H1 (cell line): ENCODE results near the gene KPRP. TPM values are rescaled to one million over a fixed set of nuclear protein-coding genes. Genes with fewer than 3 reads are reported as not detected.

Source experiments
- CTCF ChIA-PET: fragments of 300-600 bp; sonication (Branson Sonifier 250); formaldehyde crosslinking; loops from one replicate; lab custom pipeline; 2021; ENCODE audit not compliant: partially characterized antibody; lab: Charles Lee
- POLR2A ChIA-PET: fragments of 300-600 bp; sonication (Branson Sonifier 250); formaldehyde crosslinking; loops from one replicate; lab custom pipeline; 2021; ENCODE audit warnings: inconsistent platforms; ENCODE audit not compliant: partially characterized antibody; lab: Charles Lee
- DNase-seq, 2 experiments: peaks; one replicate each; pipeline versions ENCODE4 v3.0.0 to v3.0.0-alpha.2; 2010 to 2022; ENCODE audit warnings: low spot score in 2 of 2, low read depth in 1 of 2, mixed read lengths in 1 of 2
- FAIRE-seq: peaks from 2 replicates; lab custom pipeline; 2011; peaks lifted over from hg19 to GRCh38; lab: Jason Lieb, UNC
- H2AFZ ChIP-seq: 2 replicates; pipeline ENCODE4 v1.8.1; 2012; ENCODE audit warnings: low read length, inconsistent platforms
- H2AK5ac ChIP-seq: 2 replicates; pipeline ENCODE4 v1.6.1; 2013; ENCODE audit warnings: low read depth, low read length
- H2BK120ac ChIP-seq: replicated peaks from 2 replicates; pipeline ENCODE3; 2013; ENCODE audit warnings: low read depth, low read length, inconsistent platforms
- H2BK12ac ChIP-seq: 2 replicates; pipeline ENCODE4 v1.6.1; 2013; ENCODE audit warnings: low read depth, low read length
- H2BK15ac ChIP-seq: 2 replicates; pipeline ENCODE4 v1.6.1; 2013; ENCODE audit warnings: low read length
- H2BK20ac ChIP-seq: 2 replicates; pipeline ENCODE4 v1.6.1; 2013; ENCODE audit warnings: low read length
- H2BK5ac ChIP-seq: 2 replicates; pipeline ENCODE4 v1.6.1; 2013; ENCODE audit warnings: low read depth, low read length
- H3K14ac ChIP-seq: 2 replicates; pipeline ENCODE4 v1.6.1; 2013; ENCODE audit warnings: inconsistent platforms; ENCODE audit not compliant: insufficient read length
- H3K18ac ChIP-seq: 2 replicates; pipeline ENCODE4 v1.6.1; 2013; ENCODE audit warnings: low read length; ENCODE audit errors: extremely low read depth
- H3K23ac ChIP-seq: 2 replicates; pipeline ENCODE4 v1.6.1; 2013; ENCODE audit warnings: inconsistent platforms; ENCODE audit not compliant: insufficient read length
- H3K23me2 ChIP-seq: 2 replicates; pipeline ENCODE4 v1.6.1; 2013; ENCODE audit warnings: low read depth, low read length
- H3K27ac ChIP-seq: 2 replicates; pipeline ENCODE4 v1.6.1; 2011; ENCODE audit warnings: low read depth, low read length, inconsistent platforms
- H3K27me3 ChIP-seq, 4 experiments: replicated peaks in 1 of 4; 1 replicate in 1 of 4; 2 replicates in 3 of 4; pipeline versions ENCODE4 v1.6.1 to v1.8.1; 2011 to 2013; ENCODE audit warnings: low read length in 3 of 4, mild to moderate bottlenecking in 3 of 4, inconsistent platforms in 2 of 4, mixed read lengths in 2 of 4, moderate library complexity in 1 of 4; ENCODE audit not compliant: control insufficient read depth in 3 of 4, insufficient read depth in 3 of 4; ENCODE audit errors: extremely low read depth in 1 of 4
- H3K36me3 ChIP-seq, 4 experiments: 2 replicates each; pipeline versions ENCODE4 v1.6.1 to v1.8.1; 2011 to 2013; ENCODE audit warnings: mild to moderate bottlenecking in 4 of 4, low read length in 3 of 4, moderate library complexity in 2 of 4, control low read depth in 1 of 4, inconsistent platforms in 1 of 4; ENCODE audit not compliant: insufficient read depth in 4 of 4, control insufficient read depth in 2 of 4
- H3K4ac ChIP-seq: replicated peaks from 2 replicates; pipeline ENCODE3; 2013; ENCODE audit warnings: low read length, low read depth, mixed read lengths, inconsistent platforms; ENCODE audit not compliant: insufficient read length
- H3K4me1 ChIP-seq, 4 experiments: replicated peaks in 1 of 4; 1 replicate in 1 of 4; 2 replicates in 3 of 4; pipeline versions ENCODE4 v1.6.1 to v1.8.1; 2011 to 2013; ENCODE audit warnings: low read length in 3 of 4, inconsistent platforms in 2 of 4, mixed read lengths in 1 of 4; ENCODE audit not compliant: insufficient read depth in 4 of 4, control insufficient read depth in 3 of 4
- H3K4me2 ChIP-seq, 2 experiments: 2 replicates each; pipeline versions ENCODE4 v1.6.1 to v1.8.1; 2011 to 2013; ENCODE audit warnings: low read depth in 2 of 2, low read length in 2 of 2, control low read depth in 1 of 2, inconsistent platforms in 1 of 2, mild to moderate bottlenecking in 1 of 2; ENCODE audit not compliant: insufficient read depth in 1 of 2
- H3K4me3 ChIP-seq, 4 experiments: fragments of 200-600, 300-600 bp in 1 of 4; sonication (generic), shearing (Covaris generic), sonication (Bioruptor Twin) in 1 of 4; 2 replicates each; pipeline versions ENCODE4 v1.5.1 to v1.8.1; 2011 to 2016; ENCODE audit warnings: low read length in 4 of 4, low read depth in 3 of 4, control low read depth in 2 of 4, inconsistent platforms in 2 of 4, mild to moderate bottlenecking in 2 of 4, mixed read lengths in 1 of 4, moderate library complexity in 1 of 4; ENCODE audit not compliant: insufficient read depth in 2 of 4; ENCODE audit errors: extremely low read depth in 1 of 4
- H3K56ac ChIP-seq: replicated peaks from 2 replicates; pipeline ENCODE3; 2013; ENCODE audit warnings: low read depth, mild to moderate bottlenecking, mixed read lengths, low read length, inconsistent platforms; ENCODE audit not compliant: insufficient read length
- H3K79me1 ChIP-seq: 2 replicates; pipeline ENCODE4 v1.6.1; 2013; ENCODE audit warnings: low read depth, low read length, control low read depth
- H3K79me2 ChIP-seq, 2 experiments: 2 replicates each; pipeline versions ENCODE4 v1.6.1 to v1.8.1; 2012 to 2013; ENCODE audit warnings: low read length in 2 of 2, mild to moderate bottlenecking in 2 of 2, inconsistent platforms in 1 of 2; ENCODE audit not compliant: insufficient read depth in 2 of 2, control insufficient read depth in 1 of 2
- H3K9ac ChIP-seq, 4 experiments: replicated peaks in 1 of 4; 1 replicate in 1 of 4; 2 replicates in 3 of 4; pipeline versions ENCODE4 v1.6.1 to v1.8.1; 2011 to 2013; ENCODE audit warnings: low read depth in 3 of 4, low read length in 3 of 4, control low read depth in 2 of 4, mild to moderate bottlenecking in 2 of 4, moderate library complexity in 2 of 4, inconsistent platforms in 1 of 4; ENCODE audit errors: extremely low read depth in 1 of 4
- H3K9me3 ChIP-seq, 2 experiments: 2 replicates each; pipeline versions ENCODE4 v1.6.1 to v1.8.1; 2012 to 2013; ENCODE audit warnings: mild to moderate bottlenecking in 2 of 2, moderate library complexity in 2 of 2, control low read depth in 1 of 2, inconsistent platforms in 1 of 2, low read depth in 1 of 2, low read length in 1 of 2, mixed read lengths in 1 of 2; ENCODE audit not compliant: insufficient read depth in 2 of 2
- H4K20me1 ChIP-seq, 2 experiments: replicated peaks in 1 of 2; 2 replicates each; pipeline versions ENCODE3 to v1.8.1; 2011 to 2013; ENCODE audit warnings: inconsistent platforms in 2 of 2, low read length in 2 of 2, mild to moderate bottlenecking in 1 of 2; ENCODE audit not compliant: insufficient read depth in 2 of 2, control insufficient read depth in 1 of 2
- H4K5ac ChIP-seq: 2 replicates; pipeline ENCODE4 v1.6.1; 2013; ENCODE audit warnings: low read length, low read depth, mixed read lengths, inconsistent platforms; ENCODE audit not compliant: insufficient read length
- H4K8ac ChIP-seq: 2 replicates; pipeline ENCODE4 v1.8.0; 2013; ENCODE audit warnings: mild to moderate bottlenecking, moderate library complexity, low read length, inconsistent platforms; ENCODE audit not compliant: insufficient read depth; ENCODE audit errors: extremely low read depth
- H4K91ac ChIP-seq: replicated peaks from 2 replicates; pipeline ENCODE3; 2013; ENCODE audit warnings: low read length, mixed read lengths, inconsistent platforms; ENCODE audit not compliant: insufficient read length
- JUN ChIP-seq: IDR thresholded peaks from 2 replicates; pipeline ENCODE4 v1.6.1; 2011; ENCODE audit warnings: low read depth, mild to moderate bottlenecking, improper control_type of control experiment, low read length
- JUND ChIP-seq: IDR thresholded peaks from 2 replicates; pipeline ENCODE4 v1.6.1; 2011; ENCODE audit warnings: mild to moderate bottlenecking, improper control_type of control experiment, low read length
- POLR2AphosphoS5 ChIP-seq: IDR thresholded peaks from 2 replicates; pipeline ENCODE4 v1.6.1; 2011; ENCODE audit warnings: low read depth, low read length
- RFX5 ChIP-seq: IDR thresholded peaks from 2 replicates; pipeline ENCODE4 v1.6.1; 2011; ENCODE audit warnings: low read depth, low read length, improper control_type of control experiment, borderline replicate concordance
- SIRT6 ChIP-seq: IDR thresholded peaks from one replicate; pipeline ENCODE4 v1.7.1; 2012; ENCODE audit warnings: low read length, inconsistent platforms
- SIX5 ChIP-seq: IDR thresholded peaks from 2 replicates; pipeline ENCODE4 v1.6.1; 2011; ENCODE audit warnings: mild to moderate bottlenecking, low read depth, low read length
- SRF ChIP-seq: IDR thresholded peaks from 2 replicates; pipeline ENCODE4 v1.6.1; 2011; ENCODE audit warnings: mild to moderate bottlenecking, low read depth, low read length, moderate library complexity
- SUZ12 ChIP-seq: fragments of 200-600 bp; sonication (generic); IDR thresholded peaks from 2 replicates; pipeline ENCODE4 v1.6.1; 2012; ENCODE audit warnings: mild to moderate bottlenecking, inconsistent platforms, low read length, moderate library complexity, mixed read lengths
- YY1 ChIP-seq: IDR thresholded peaks from 2 replicates; pipeline ENCODE4 v1.6.1; 2011; ENCODE audit warnings: low read depth, mild to moderate bottlenecking, low read length
- WGBS, 2 experiments: shearing (Covaris generic) in 1 of 2; methylation state at CpG; one replicate each; pipeline versions ENCODE4 v1.1.6 to v1.1.7; 2013 to 2015; ENCODE audit warnings: low lambda C conversion rate in 2 of 2, mixed read lengths in 2 of 2, inconsistent platforms in 1 of 2, low coverage in 1 of 2, missing lambda C conversion rate in 1 of 2; ENCODE audit not compliant: insufficient replicate concordance in 2 of 2, insufficient coverage in 1 of 2, insufficient read length in 1 of 2; ENCODE audit errors: extremely low coverage in 1 of 2, missing lambda C conversion rate in 1 of 2; 5-methylcytosine and 5-hydroxymethylcytosine counted together
- polyA plus RNA-seq, 7 experiments: library from polyadenylated mRNA; depleted of rRNA in 3 of 7; stranded (reverse) in 5 of 7; unstranded in 2 of 7; fragments of >200 nt in 5 of 7; fragments of 200-250 nt in 2 of 7; gene quantifications; 1 replicate in 5 of 7; 2 replicates in 1 of 7; 4 replicates in 1 of 7; pipeline versions ENCODE4 v1.2.1 to v1.2.3, GENCODE V29; 2011 to 2013; ENCODE audit warnings: missing spikeins in 2 of 7, mixed read lengths in 2 of 7
- total RNA-seq: library from RNA; stranded (reverse); fragmentation: NEBNext Ultra II Directional; extraction: Animal tissue kit (Norgen Biotek cat#: 25700); gene quantifications from 2 replicates; pipeline ENCODE4 v1.2.1, GENCODE V29; 2021

The KPRP gene
- total and polyA plus RNA-seq, 2 of the 8 experiments (the other 6 are each of a cell fraction or from before 2014, with no cell fraction given), result not detected

- Histone ChIP-seq H3K27me3 (no peaks in the 10 kb centered on the region), H4K91ac (no peak overlapping the region), H3K27ac (no peak overlapping the region), H2AFZ (no peak overlapping the region), H3K9ac (no peak overlapping the region), H3K4me2 (no peak overlapping the region), H3K18ac (no peak overlapping the region), H3K14ac (no peak overlapping the region), H3K79me2 (no peaks in the 10 kb centered on the region), H2AK5ac (no peak overlapping the region), H3K23me2 (no peaks in the 10 kb centered on the region), H3K79me1 (no peaks in the 10 kb centered on the region), H2BK20ac (no peak overlapping the region), H2BK15ac (no peak overlapping the region), H4K20me1 (no peaks in the 10 kb centered on the region), H3K4me3 (no peak overlapping the region), H3K4ac (no peak overlapping the region), H2BK120ac (no peak overlapping the region), H2BK12ac (no peak overlapping the region), H3K4me1 (no peaks in the 10 kb centered on the region), H3K56ac (no peak overlapping the region), H4K8ac (no peak overlapping the region), H2BK5ac (no peak overlapping the region), H3K36me3 (no peaks in the 10 kb centered on the region), H3K23ac (no peak overlapping the region), H4K5ac (no peak overlapping the region), H3K9me3 (peaks cover 56 to 77% of the 10 kb centered on the region in 2 experiments)
- FAIRE-seq (no peak), DNase-seq (no peak)
- ChIA-PET CTCF (interaction anchor here (0.6 kb wide), 1 partner anchor 749 kb away, joined by 3 read pairs; no protein-coding TSS in a partner anchor), POLR2A (no interaction called here)
- no peak for TF ChIP-seq JUN
- TF ChIP-seq SIRT6, result no peak
- TF ChIP-seq YY1, result no peak
- TF ChIP-seq SRF, result no peak
- TF ChIP-seq RFX5, result no peak
- no peak for TF ChIP-seq SUZ12
- no peak for TF ChIP-seq SIX5
- TF ChIP-seq JUND, result no peak
- TF ChIP-seq POLR2AphosphoS5, result no peak
- 67% methylated on average over 1 of the region's 1 CpG; no CpG with 5 or more reads in 1 of the 2 experiments for WGBS, 2 experiments
These were observed 43.5 kb downstream of the KPRP start for GRCh38 chr1:152801333-152801732.
